ENCODE data around the gene GABRR1. TPM values are rescaled to one million over a fixed set of nuclear protein-coding genes. Genes with fewer than 3 reads are reported as not detected.
A peak's percentile ranks its signal among the peaks of the same experiment; 100 is the strongest.

The GABRR1 gene
- total and polyA plus RNA-seq, 2 of the 13 experiments (the other 11 are each of a cell fraction or from before 2014, with no cell fraction given), result not detected

DNA sequence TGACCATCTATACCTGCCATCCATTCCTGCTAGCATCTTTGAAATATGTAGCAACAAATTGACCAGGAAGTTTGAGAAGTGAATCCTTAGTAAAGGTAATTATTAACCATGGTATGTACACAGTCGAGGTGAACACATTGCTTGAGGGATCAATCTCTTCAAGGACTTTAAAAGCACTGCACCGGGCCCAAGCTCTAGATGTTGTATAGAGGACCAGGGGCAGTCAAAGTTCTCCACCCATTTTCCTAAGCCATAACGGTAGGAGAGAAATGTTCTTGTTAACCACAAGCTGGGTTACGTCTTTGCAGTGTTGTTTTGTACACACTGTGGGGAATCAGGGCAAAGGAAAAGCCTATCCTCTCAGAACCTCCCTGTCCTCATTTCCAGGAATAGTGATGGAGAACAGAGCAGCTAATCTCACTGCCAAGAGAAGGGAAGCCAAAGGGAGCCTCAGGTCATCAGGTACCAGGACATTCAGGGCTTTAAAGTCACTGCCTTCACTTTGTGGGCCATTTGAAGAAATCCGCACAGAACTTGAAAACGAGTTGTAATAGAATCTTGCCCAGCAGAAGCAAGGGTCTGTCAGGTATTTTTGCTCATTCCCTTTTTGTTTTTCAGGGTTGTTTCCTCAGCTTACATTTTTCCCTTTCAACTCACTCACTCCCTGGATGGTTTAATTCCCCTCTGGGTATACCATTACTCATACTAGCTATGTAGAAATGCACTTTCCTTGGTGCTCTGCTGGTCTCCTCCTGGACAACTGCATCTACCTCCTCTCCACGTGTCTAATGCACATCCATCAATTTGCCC, 76.6 kb downstream of the GABRR1 start (continued):
- TF ChIP-seq, protein P1, sequence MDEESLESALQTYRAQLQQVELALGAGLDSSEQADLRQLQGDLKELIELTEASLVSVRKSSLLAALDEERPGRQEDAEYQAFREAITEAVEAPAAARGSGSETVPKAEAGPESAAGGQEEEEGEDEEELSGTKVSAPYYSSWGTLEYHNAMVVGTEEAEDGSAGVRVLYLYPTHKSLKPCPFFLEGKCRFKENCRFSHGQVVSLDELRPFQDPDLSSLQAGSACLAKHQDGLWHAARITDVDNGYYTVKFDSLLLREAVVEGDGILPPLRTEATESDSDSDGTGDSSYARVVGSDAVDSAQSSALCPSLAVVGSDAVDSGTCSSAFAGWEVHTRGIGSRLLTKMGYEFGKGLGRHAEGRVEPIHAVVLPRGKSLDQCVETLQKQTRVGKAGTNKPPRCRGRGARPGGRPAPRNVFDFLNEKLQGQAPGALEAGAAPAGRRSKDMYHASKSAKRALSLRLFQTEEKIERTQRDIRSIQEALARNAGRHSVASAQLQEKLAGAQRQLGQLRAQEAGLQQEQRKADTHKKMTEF (CRISPR knock-in tag; IDR thresholded peaks at IDR 0.05), result 0 out of 2 replicates have a peak, but pooled peaks have one; percentile 48
- TF ChIP-seq, protein P2, sequence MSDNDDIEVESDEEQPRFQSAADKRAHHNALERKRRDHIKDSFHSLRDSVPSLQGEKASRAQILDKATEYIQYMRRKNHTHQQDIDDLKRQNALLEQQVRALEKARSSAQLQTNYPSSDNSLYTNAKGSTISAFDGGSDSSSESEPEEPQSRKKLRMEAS (IDR thresholded peaks at IDR 0.05), result no peak
- TF ChIP-seq ZNF207 (IDR thresholded peaks at IDR 0.05; ENCODE audit: borderline replicate concordance) (no peak), MAFK (conservative IDR thresholded peaks at IDR 0.05 in 1 of 2, IDR thresholded peaks at IDR 0.05 in 1 of 2; ENCODE audit: low read length in 2 of 2) (no peak), DPF2 (CRISPR knock-in tag; IDR thresholded peaks at IDR 0.05; ENCODE audit: borderline replicate concordance, low read depth) (peak; percentile 55; the same call in 1 of the 2 replicates), ZFAT (CRISPR knock-in tag; conservative IDR thresholded peaks at IDR 0.05) (no peak), ZNF136 (CRISPR knock-in tag; IDR thresholded peaks at IDR 0.05; ENCODE audit: low read depth) (no peak), SOX13 (IDR thresholded peaks at IDR 0.05) (no peak), SOX13 (CRISPR knock-in tag; conservative IDR thresholded peaks at IDR 0.05 in 1 of 2, IDR thresholded peaks at IDR 0.05 in 1 of 2) (peak in 1 of 2 experiments; percentile 70; a peak in 1 of 4 replicates), TCF7L2 (IDR thresholded peaks at IDR 0.05; ENCODE audit: low read depth, low read length) (no peak), NCOA2 (CRISPR knock-in tag; IDR thresholded peaks at IDR 0.05) (peak; percentile 53; the same call in 1 of the 2 replicates), ATF1 (CRISPR knock-in tag; IDR thresholded peaks at IDR 0.05) (peak; percentile 56; the same call in 1 of the 2 replicates), ISX (CRISPR knock-in tag; conservative IDR thresholded peaks at IDR 0.05) (no peak)
- TF ChIP-seq, protein P3, sequence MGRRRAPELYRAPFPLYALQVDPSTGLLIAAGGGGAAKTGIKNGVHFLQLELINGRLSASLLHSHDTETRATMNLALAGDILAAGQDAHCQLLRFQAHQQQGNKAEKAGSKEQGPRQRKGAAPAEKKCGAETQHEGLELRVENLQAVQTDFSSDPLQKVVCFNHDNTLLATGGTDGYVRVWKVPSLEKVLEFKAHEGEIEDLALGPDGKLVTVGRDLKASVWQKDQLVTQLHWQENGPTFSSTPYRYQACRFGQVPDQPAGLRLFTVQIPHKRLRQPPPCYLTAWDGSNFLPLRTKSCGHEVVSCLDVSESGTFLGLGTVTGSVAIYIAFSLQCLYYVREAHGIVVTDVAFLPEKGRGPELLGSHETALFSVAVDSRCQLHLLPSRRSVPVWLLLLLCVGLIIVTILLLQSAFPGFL (CRISPR knock-in tag; IDR thresholded peaks at IDR 0.05), result no peak
- TF ChIP-seq, protein P4, sequence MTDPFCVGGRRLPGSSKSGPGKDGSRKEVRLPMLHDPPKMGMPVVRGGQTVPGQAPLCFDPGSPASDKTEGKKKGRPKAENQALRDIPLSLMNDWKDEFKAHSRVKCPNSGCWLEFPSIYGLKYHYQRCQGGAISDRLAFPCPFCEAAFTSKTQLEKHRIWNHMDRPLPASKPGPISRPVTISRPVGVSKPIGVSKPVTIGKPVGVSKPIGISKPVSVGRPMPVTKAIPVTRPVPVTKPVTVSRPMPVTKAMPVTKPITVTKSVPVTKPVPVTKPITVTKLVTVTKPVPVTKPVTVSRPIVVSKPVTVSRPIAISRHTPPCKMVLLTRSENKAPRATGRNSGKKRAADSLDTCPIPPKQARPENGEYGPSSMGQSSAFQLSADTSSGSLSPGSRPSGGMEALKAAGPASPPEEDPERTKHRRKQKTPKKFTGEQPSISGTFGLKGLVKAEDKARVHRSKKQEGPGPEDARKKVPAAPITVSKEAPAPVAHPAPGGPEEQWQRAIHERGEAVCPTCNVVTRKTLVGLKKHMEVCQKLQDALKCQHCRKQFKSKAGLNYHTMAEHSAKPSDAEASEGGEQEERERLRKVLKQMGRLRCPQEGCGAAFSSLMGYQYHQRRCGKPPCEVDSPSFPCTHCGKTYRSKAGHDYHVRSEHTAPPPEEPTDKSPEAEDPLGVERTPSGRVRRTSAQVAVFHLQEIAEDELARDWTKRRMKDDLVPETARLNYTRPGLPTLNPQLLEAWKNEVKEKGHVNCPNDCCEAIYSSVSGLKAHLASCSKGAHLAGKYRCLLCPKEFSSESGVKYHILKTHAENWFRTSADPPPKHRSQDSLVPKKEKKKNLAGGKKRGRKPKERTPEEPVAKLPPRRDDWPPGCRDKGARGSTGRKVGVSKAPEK (CRISPR knock-in tag; IDR thresholded peaks at IDR 0.05; ENCODE audit: borderline replicate concordance), result 0 out of 2 replicates have a peak, but pooled peaks have one; percentile 68
- TF ChIP-seq, protein P5, sequence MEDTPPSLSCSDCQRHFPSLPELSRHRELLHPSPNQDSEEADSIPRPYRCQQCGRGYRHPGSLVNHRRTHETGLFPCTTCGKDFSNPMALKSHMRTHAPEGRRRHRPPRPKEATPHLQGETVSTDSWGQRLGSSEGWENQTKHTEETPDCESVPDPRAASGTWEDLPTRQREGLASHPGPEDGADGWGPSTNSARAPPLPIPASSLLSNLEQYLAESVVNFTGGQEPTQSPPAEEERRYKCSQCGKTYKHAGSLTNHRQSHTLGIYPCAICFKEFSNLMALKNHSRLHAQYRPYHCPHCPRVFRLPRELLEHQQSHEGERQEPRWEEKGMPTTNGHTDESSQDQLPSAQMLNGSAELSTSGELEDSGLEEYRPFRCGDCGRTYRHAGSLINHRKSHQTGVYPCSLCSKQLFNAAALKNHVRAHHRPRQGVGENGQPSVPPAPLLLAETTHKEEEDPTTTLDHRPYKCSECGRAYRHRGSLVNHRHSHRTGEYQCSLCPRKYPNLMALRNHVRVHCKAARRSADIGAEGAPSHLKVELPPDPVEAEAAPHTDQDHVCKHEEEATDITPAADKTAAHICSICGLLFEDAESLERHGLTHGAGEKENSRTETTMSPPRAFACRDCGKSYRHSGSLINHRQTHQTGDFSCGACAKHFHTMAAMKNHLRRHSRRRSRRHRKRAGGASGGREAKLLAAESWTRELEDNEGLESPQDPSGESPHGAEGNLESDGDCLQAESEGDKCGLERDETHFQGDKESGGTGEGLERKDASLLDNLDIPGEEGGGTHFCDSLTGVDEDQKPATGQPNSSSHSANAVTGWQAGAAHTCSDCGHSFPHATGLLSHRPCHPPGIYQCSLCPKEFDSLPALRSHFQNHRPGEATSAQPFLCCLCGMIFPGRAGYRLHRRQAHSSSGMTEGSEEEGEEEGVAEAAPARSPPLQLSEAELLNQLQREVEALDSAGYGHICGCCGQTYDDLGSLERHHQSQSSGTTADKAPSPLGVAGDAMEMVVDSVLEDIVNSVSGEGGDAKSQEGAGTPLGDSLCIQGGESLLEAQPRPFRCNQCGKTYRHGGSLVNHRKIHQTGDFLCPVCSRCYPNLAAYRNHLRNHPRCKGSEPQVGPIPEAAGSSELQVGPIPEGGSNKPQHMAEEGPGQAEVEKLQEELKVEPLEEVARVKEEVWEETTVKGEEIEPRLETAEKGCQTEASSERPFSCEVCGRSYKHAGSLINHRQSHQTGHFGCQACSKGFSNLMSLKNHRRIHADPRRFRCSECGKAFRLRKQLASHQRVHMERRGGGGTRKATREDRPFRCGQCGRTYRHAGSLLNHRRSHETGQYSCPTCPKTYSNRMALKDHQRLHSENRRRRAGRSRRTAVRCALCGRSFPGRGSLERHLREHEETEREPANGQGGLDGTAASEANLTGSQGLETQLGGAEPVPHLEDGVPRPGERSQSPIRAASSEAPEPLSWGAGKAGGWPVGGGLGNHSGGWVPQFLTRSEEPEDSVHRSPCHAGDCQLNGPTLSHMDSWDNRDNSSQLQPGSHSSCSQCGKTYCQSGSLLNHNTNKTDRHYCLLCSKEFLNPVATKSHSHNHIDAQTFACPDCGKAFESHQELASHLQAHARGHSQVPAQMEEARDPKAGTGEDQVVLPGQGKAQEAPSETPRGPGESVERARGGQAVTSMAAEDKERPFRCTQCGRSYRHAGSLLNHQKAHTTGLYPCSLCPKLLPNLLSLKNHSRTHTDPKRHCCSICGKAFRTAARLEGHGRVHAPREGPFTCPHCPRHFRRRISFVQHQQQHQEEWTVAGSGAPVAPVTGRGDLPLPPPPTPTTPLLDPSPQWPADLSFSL (CRISPR knock-in tag; IDR thresholded peaks at IDR 0.05), result 0 out of 2 replicates have a peak, but pooled peaks have one; percentile 18
